ENCODE data around the gene AKAP6.

Gene AKAP6

GRCh38 chr14:32584079-32584478 is 255.0 kb downstream of the AKAP6 start:
- no peak for TF ChIP-seq CTCF (IDR thresholded peaks at IDR 0.05)

GRCh38 chr14:32587461-32587860 is 258.4 kb downstream of the AKAP6 start:
- no peak for TF ChIP-seq CTCF (IDR thresholded peaks at IDR 0.05)

- TF ChIP-seq CTCF (IDR thresholded peaks at IDR 0.05) = peak; percentile 93
These were observed 259.6 kb downstream of the AKAP6 start for GRCh38 chr14:32588448-32589320.

GRCh38 chr14:32590157-32590556 is 261.1 kb downstream of the AKAP6 start:
- TF ChIP-seq CTCF (IDR thresholded peaks at IDR 0.05) = no peak

- no peak for TF ChIP-seq CTCF (IDR thresholded peaks at IDR 0.05)
These were observed 264.3 kb downstream of the AKAP6 start for GRCh38 chr14:32593290-32593942.

- TF ChIP-seq CTCF (IDR thresholded peaks at IDR 0.05) = no peak
These were observed 265.7 kb downstream of the AKAP6 start for GRCh38 chr14:32594766-32595165.

GRCh38 chr14:32595497-32595896 is 266.4 kb downstream of the AKAP6 start:
- TF ChIP-seq CTCF (IDR thresholded peaks at IDR 0.05) = no peak
